DOHH2 (cell line): ENCODE measurements around the gene CAPN3.

Source experiments
- CTCF ChIP-seq: fragments of 200-600 bp; sonication (generic); IDR thresholded peaks from one replicate; pipeline ENCODE4 v1.5.1; 2014; ENCODE audit warnings: antibody characterized with exemption, mild to moderate bottlenecking, low read depth, low read length; ENCODE audit not compliant: poor library complexity, severe bottlenecking
- EZH2phosphoT487 ChIP-seq: fragments of 200-600 bp; sonication (generic); IDR thresholded peaks from 2 replicates; pipeline ENCODE4 v1.6.1; 2017; ENCODE audit warnings: borderline replicate concordance, mild to moderate bottlenecking, antibody characterized with exemption, low read length, moderate library complexity, mixed read lengths

GRCh38 chr15:42457445-42458442 is 98.4 kb downstream of the CAPN3 start:
- TF ChIP-seq CTCF (no peak), EZH2phosphoT487 (no peak)
